Thyroid gland (tissue), 4 donors: ENCODE results near the gene ABCC6.
"Not testable (repeated sequence)": the region's sequence is repeated elsewhere in the genome, so short reads cannot be mapped to it uniquely, and the experiment has no call there.

ENCODE experiments used
- CTCF ChIP-seq, 6 experiments: fragments of 200-600 bp in 3 of 6; fragments of 450-650 bp in 3 of 6; sonication (generic) in 3 of 6; IDR thresholded peaks; one replicate each; pipeline ENCODE4 v1.5.1; 2016 to 2019; ENCODE audit warnings: antibody characterized with exemption in 6 of 6, mild to moderate bottlenecking in 2 of 6, inconsistent platforms in 1 of 6, moderate library complexity in 1 of 6
- POLR2A ChIP-seq, 2 donors: fragments of 450-650 bp; IDR thresholded peaks; one replicate each; pipeline ENCODE4 v1.6.1; 2017; ENCODE audit warnings: antibody characterized with exemption in 2 of 2, mild to moderate bottlenecking in 2 of 2, moderate library complexity in 1 of 2

GRCh38 chr16:16218787-16219186, 4.5 kb downstream of the ABCC6 start:
- not testable (repeated sequence) for TF ChIP-seq POLR2A, CTCF (IDR thresholded peaks at IDR 0.05)
